ENCODE results near the gene LRIG1. TPM values are rescaled to one million over a fixed set of nuclear protein-coding genes. Genes with fewer than 3 reads are reported as not detected.

Gene LRIG1
- total and polyA plus RNA-seq, 9 of the 15 experiments (the other 6 are each of a cell fraction or from before 2014, with no cell fraction given) = 0.05 to 0.38 (median 0.13) TPM; not detected in 3

DNA sequence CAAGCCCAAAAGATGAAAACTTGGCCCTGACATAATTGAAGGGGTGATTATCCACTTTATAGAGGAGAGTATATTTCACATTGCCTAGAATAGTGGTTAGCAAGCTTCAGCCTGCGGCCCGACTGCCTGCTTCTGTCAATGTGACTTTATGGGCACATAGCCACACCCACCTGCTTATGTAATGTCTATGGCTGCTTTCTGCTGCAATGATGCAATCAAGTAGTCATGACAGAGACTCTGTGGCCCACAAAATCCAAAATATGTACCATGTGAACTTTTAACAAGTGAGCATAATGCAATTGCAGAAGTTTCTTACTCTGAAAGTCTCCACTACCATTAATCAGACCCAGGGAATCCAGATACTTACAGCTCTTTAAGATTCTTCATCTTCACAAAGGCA is 103.1 kb downstream of the LRIG1 start (continued):
- TF ChIP-seq, protein P1, sequence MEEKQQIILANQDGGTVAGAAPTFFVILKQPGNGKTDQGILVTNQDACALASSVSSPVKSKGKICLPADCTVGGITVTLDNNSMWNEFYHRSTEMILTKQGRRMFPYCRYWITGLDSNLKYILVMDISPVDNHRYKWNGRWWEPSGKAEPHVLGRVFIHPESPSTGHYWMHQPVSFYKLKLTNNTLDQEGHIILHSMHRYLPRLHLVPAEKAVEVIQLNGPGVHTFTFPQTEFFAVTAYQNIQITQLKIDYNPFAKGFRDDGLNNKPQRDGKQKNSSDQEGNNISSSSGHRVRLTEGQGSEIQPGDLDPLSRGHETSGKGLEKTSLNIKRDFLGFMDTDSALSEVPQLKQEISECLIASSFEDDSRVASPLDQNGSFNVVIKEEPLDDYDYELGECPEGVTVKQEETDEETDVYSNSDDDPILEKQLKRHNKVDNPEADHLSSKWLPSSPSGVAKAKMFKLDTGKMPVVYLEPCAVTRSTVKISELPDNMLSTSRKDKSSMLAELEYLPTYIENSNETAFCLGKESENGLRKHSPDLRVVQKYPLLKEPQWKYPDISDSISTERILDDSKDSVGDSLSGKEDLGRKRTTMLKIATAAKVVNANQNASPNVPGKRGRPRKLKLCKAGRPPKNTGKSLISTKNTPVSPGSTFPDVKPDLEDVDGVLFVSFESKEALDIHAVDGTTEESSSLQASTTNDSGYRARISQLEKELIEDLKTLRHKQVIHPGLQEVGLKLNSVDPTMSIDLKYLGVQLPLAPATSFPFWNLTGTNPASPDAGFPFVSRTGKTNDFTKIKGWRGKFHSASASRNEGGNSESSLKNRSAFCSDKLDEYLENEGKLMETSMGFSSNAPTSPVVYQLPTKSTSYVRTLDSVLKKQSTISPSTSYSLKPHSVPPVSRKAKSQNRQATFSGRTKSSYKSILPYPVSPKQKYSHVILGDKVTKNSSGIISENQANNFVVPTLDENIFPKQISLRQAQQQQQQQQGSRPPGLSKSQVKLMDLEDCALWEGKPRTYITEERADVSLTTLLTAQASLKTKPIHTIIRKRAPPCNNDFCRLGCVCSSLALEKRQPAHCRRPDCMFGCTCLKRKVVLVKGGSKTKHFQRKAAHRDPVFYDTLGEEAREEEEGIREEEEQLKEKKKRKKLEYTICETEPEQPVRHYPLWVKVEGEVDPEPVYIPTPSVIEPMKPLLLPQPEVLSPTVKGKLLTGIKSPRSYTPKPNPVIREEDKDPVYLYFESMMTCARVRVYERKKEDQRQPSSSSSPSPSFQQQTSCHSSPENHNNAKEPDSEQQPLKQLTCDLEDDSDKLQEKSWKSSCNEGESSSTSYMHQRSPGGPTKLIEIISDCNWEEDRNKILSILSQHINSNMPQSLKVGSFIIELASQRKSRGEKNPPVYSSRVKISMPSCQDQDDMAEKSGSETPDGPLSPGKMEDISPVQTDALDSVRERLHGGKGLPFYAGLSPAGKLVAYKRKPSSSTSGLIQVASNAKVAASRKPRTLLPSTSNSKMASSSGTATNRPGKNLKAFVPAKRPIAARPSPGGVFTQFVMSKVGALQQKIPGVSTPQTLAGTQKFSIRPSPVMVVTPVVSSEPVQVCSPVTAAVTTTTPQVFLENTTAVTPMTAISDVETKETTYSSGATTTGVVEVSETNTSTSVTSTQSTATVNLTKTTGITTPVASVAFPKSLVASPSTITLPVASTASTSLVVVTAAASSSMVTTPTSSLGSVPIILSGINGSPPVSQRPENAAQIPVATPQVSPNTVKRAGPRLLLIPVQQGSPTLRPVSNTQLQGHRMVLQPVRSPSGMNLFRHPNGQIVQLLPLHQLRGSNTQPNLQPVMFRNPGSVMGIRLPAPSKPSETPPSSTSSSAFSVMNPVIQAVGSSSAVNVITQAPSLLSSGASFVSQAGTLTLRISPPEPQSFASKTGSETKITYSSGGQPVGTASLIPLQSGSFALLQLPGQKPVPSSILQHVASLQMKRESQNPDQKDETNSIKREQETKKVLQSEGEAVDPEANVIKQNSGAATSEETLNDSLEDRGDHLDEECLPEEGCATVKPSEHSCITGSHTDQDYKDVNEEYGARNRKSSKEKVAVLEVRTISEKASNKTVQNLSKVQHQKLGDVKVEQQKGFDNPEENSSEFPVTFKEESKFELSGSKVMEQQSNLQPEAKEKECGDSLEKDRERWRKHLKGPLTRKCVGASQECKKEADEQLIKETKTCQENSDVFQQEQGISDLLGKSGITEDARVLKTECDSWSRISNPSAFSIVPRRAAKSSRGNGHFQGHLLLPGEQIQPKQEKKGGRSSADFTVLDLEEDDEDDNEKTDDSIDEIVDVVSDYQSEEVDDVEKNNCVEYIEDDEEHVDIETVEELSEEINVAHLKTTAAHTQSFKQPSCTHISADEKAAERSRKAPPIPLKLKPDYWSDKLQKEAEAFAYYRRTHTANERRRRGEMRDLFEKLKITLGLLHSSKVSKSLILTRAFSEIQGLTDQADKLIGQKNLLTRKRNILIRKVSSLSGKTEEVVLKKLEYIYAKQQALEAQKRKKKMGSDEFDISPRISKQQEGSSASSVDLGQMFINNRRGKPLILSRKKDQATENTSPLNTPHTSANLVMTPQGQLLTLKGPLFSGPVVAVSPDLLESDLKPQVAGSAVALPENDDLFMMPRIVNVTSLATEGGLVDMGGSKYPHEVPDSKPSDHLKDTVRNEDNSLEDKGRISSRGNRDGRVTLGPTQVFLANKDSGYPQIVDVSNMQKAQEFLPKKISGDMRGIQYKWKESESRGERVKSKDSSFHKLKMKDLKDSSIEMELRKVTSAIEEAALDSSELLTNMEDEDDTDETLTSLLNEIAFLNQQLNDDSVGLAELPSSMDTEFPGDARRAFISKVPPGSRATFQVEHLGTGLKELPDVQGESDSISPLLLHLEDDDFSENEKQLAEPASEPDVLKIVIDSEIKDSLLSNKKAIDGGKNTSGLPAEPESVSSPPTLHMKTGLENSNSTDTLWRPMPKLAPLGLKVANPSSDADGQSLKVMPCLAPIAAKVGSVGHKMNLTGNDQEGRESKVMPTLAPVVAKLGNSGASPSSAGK (IDR thresholded peaks at IDR 0.05) = peak; percentile 57
- TF ChIP-seq ZNF354B (CRISPR knock-in tag; IDR thresholded peaks at IDR 0.05) = no peak
- TF ChIP-seq EP300 (IDR thresholded peaks at IDR 0.05; ENCODE audit: low read length) = peak; percentile 12; the same call in 1 of the 2 replicates
- TF ChIP-seq POU5F1 (IDR thresholded peaks at IDR 0.05; ENCODE audit: borderline replicate concordance, low read depth, low read length, partially characterized antibody) = no peak
- TF ChIP-seq CREM (IDR thresholded peaks at IDR 0.05; ENCODE audit: low read depth) = peak; percentile 47; the same call in 1 of the 2 replicates
- TF ChIP-seq, protein P2, sequence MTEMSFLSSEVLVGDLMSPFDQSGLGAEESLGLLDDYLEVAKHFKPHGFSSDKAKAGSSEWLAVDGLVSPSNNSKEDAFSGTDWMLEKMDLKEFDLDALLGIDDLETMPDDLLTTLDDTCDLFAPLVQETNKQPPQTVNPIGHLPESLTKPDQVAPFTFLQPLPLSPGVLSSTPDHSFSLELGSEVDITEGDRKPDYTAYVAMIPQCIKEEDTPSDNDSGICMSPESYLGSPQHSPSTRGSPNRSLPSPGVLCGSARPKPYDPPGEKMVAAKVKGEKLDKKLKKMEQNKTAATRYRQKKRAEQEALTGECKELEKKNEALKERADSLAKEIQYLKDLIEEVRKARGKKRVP (CRISPR knock-in tag; IDR thresholded peaks at IDR 0.05) = peak; percentile 81
- TF ChIP-seq, protein P3, sequence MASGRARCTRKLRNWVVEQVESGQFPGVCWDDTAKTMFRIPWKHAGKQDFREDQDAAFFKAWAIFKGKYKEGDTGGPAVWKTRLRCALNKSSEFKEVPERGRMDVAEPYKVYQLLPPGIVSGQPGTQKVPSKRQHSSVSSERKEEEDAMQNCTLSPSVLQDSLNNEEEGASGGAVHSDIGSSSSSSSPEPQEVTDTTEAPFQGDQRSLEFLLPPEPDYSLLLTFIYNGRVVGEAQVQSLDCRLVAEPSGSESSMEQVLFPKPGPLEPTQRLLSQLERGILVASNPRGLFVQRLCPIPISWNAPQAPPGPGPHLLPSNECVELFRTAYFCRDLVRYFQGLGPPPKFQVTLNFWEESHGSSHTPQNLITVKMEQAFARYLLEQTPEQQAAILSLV (tag; IDR thresholded peaks at IDR 0.05) = peak; percentile 30; the same call in 1 of the 2 replicates
- peak; percentile 93 for TF ChIP-seq CEBPB (tag; IDR thresholded peaks at IDR 0.05)
- peak; percentile 69 for TF ChIP-seq JUND (IDR thresholded peaks at IDR 0.05; ENCODE audit: borderline replicate concordance, low read depth, low read length)
- peak; percentile 56; the same call in 1 of the 3 replicates for TF ChIP-seq JUND (tag; IDR thresholded peaks at IDR 0.05; ENCODE audit: borderline replicate concordance, low read depth, low read length)
- TF ChIP-seq FOSL1 (tag; conservative IDR thresholded peaks at IDR 0.05) = 0 out of 2 replicates have a peak, but pooled peaks have one; percentile 41
- no peak for TF ChIP-seq HMG20A (CRISPR knock-in tag; conservative IDR thresholded peaks at IDR 0.05)
- TF ChIP-seq JUN (IDR thresholded peaks at IDR 0.05; ENCODE audit: borderline replicate concordance, low read depth, low read length) = 0 out of 2 replicates have a peak, but pooled peaks have one; percentile 45
- TF ChIP-seq JUN (CRISPR knock-in tag; IDR thresholded peaks at IDR 0.05; ENCODE audit: borderline replicate concordance) = no peak
- peak in 1 of 2 experiments; percentile 11; a peak in 1 of 4 replicates for TF ChIP-seq NRF1 (conservative IDR thresholded peaks at IDR 0.05 in 1 of 2, IDR thresholded peaks at IDR 0.05 in 1 of 2)
